PC-9 (cell line): ENCODE measurements around the gene ZIC5. TPM values are rescaled to one million over a fixed set of nuclear protein-coding genes. Genes with fewer than 3 reads are reported as not detected.

Experiments used
- BruUV-seq: library from RNA; stranded (reverse); fragments of 400-500 nt; replicated peaks from 2 replicates; lab custom pipeline; 2021; lab: Mats Ljungman, UMichigan
- CTCF ChIA-PET: fragments of 300-600 bp; sonication (Branson Sonifier 250); formaldehyde crosslinking; loops from one replicate; lab custom pipeline; 2022; ENCODE audit warnings: antibody characterized with exemption; lab: Charles Lee
- POLR2A ChIA-PET: fragments of 300-600 bp; sonication (Branson Sonifier 250); formaldehyde crosslinking; loops from one replicate; lab custom pipeline; 2022; ENCODE audit warnings: antibody characterized with exemption; ENCODE audit not compliant: unreplicated experiment; lab: Charles Lee
- DNase-seq, 2 experiments: peaks; one replicate each; pipeline versions ENCODE4 v3.0.0 to v3.0.0-alpha.2; 2015 to 2022; ENCODE audit warnings: mixed read lengths in 1 of 2
- H2AFZ ChIP-seq: fragments of 200-600 bp; sonication (generic); 2 replicates; pipeline ENCODE4 v1.8.1; 2017; ENCODE audit warnings: antibody characterized with exemption
- H3F3A ChIP-seq: fragments of 200-600 bp; sonication (generic); 2 replicates; pipeline ENCODE4 v1.8.1; 2017; ENCODE audit warnings: antibody characterized with exemption, mild to moderate bottlenecking, low read depth; ENCODE audit not compliant: insufficient read depth
- H3K27ac ChIP-seq: fragments of 200-600 bp; sonication (generic); 2 replicates; pipeline ENCODE4 v1.6.1; 2016; ENCODE audit warnings: mixed run types
- H3K27me3 ChIP-seq: fragments of 200-600 bp; sonication (generic); 2 replicates; pipeline ENCODE4 v1.6.1; 2016; ENCODE audit warnings: low read depth, mixed run types; ENCODE audit not compliant: insufficient read depth
- H3K36me3 ChIP-seq: fragments of 200-600 bp; sonication (generic); 2 replicates; pipeline ENCODE4 v1.6.1; 2016; ENCODE audit warnings: low read depth, mixed run types
- H3K4me1 ChIP-seq: fragments of 200-600 bp; sonication (generic); replicated peaks from 2 replicates; pipeline ENCODE4 v1.6.1; 2016; ENCODE audit warnings: mixed run types; ENCODE audit not compliant: insufficient read depth
- H3K4me2 ChIP-seq: fragments of 200-600 bp; sonication (generic); 2 replicates; pipeline ENCODE4 v1.6.1; 2017; ENCODE audit warnings: mixed run types
- H3K4me3 ChIP-seq: fragments of 200-600 bp; sonication (generic); 2 replicates; pipeline ENCODE4 v1.6.1; 2016; ENCODE audit warnings: mixed run types
- H3K79me2 ChIP-seq: fragments of 200-600 bp; sonication (generic); 2 replicates; pipeline ENCODE4 v1.6.1; 2017; ENCODE audit warnings: low read depth, mixed run types
- H3K9me2 ChIP-seq: fragments of 200-600 bp; sonication (generic); 2 replicates; pipeline ENCODE4 v1.8.1; 2017; ENCODE audit warnings: mild to moderate bottlenecking; ENCODE audit not compliant: insufficient read depth
- H3K9me3 ChIP-seq: fragments of 200-600 bp; sonication (generic); 2 replicates; pipeline ENCODE4 v1.8.1; 2016; ENCODE audit warnings: low read depth; ENCODE audit not compliant: insufficient read depth
- H4K20me1 ChIP-seq: fragments of 200-600 bp; sonication (generic); 2 replicates; pipeline ENCODE4 v1.8.1; 2017; ENCODE audit not compliant: insufficient read depth
- CTCF ChIP-seq: fragments of 200-600 bp; sonication (generic); conservative IDR thresholded peaks from 2 replicates; pipeline ENCODE4 v1.6.1; 2017; ENCODE audit warnings: mixed run types, antibody characterized with exemption, mild to moderate bottlenecking, moderate library complexity
- EZH2 ChIP-seq: fragments of 200-600 bp; sonication (generic); IDR thresholded peaks from 2 replicates; pipeline ENCODE4 v1.8.0; 2017; ENCODE audit warnings: antibody characterized with exemption, low read depth
- intact Hi-C: fragments of 100-400 bp; cut with micrococcal nuclease; formaldehyde crosslinking; loops from one replicate; pipeline ENCODE4 v1.10.0; 2022; ENCODE audit not compliant: unreplicated experiment
- total RNA-seq: library from RNA; stranded (reverse); gene quantifications from 2 replicates; pipeline ENCODE4 v1.2.3, GENCODE V29; 2021

ZIC5 gene
- total RNA-seq, 1 experiment from 2014 or later = 0.61 TPM

GRCh38 chr13:99922631-99923404 lies 48.7 kb downstream of the ZIC5 start:
- DNase-seq = no peak

GRCh38 chr13:99919132-99919531 lies 52.4 kb downstream of the ZIC5 start:
- no peaks in the 10 kb centered on the region for H3K79me2 ChIP-seq
- no peaks in the 10 kb centered on the region for H3K27me3 ChIP-seq
- H4K20me1 ChIP-seq = no peaks in the 10 kb centered on the region
- no peak overlapping the region for H3K4me2 ChIP-seq
- no peak overlapping the region for H2AFZ ChIP-seq
- H3F3A ChIP-seq = no peaks in the 10 kb centered on the region
- no peak overlapping the region for H3K27ac ChIP-seq
- H3K4me3 ChIP-seq = no peak overlapping the region
- no peaks in the 10 kb centered on the region for H3K4me1 ChIP-seq
- POLR2A ChIA-PET = no interaction called here
- H3K9me2 ChIP-seq = no peaks in the 10 kb centered on the region
- DNase-seq = no peak
- CTCF ChIA-PET = interaction anchor here (0.6 kb wide), 1 partner anchor 316 kb away, joined by 5 read pairs; no protein-coding TSS in a partner anchor
- TF ChIP-seq EZH2 (no peak), CTCF (no peak)
- no TSS peak for BruUV-seq
- intact Hi-C loops = loop anchor here (5.0 to 10.0 kb wide), 2 partner anchors 262 to 474 kb away; no protein-coding TSS in a partner anchor
- no peaks in the 10 kb centered on the region for H3K9me3 ChIP-seq
- H3K36me3 ChIP-seq = no peaks in the 10 kb centered on the region

More at GRCh38 chr13:99922631-99923404, 48.7 kb downstream of the ZIC5 start:
- ChIA-PET POLR2A (no interaction called here), CTCF (no interaction called here)
- no peaks in the 10 kb centered on the region for H3K9me2 ChIP-seq
- no peaks in the 10 kb centered on the region for H3F3A ChIP-seq
- no peak overlapping the region for H3K4me2 ChIP-seq
- no TSS peak for BruUV-seq
- no peaks in the 10 kb centered on the region for H3K79me2 ChIP-seq
- no peaks in the 10 kb centered on the region for H3K36me3 ChIP-seq
- 0 out of 2 replicates have a peak, but pooled peaks cover 10% of the 10 kb centered on the region for H3K4me1 ChIP-seq
- no peaks in the 10 kb centered on the region for H4K20me1 ChIP-seq
- TF ChIP-seq CTCF (no peak), EZH2 (no peak)
- H3K9me3 ChIP-seq = no peaks in the 10 kb centered on the region
- intact Hi-C loops = no loop called here
- H3K27me3 ChIP-seq = 0 out of 2 replicates have a peak, but pooled peaks cover 4% of the 10 kb centered on the region
- no peak overlapping the region for H3K4me3 ChIP-seq
- H2AFZ ChIP-seq = no peak overlapping the region
- no peak overlapping the region for H3K27ac ChIP-seq

GRCh38 chr13:99916366-99917103 lies 55.0 kb downstream of the ZIC5 start:
- Histone ChIP-seq H4K20me1 (no peaks in the 10 kb centered on the region), H3K4me2 (no peak overlapping the region), H3K9me3 (no peaks in the 10 kb centered on the region), H3K4me1 (no peaks in the 10 kb centered on the region), H3K27me3 (no peaks in the 10 kb centered on the region), H2AFZ (no peak overlapping the region), H3K27ac (no peak overlapping the region), H3K4me3 (no peak overlapping the region), H3K79me2 (no peaks in the 10 kb centered on the region), H3K9me2 (no peaks in the 10 kb centered on the region), H3F3A (no peaks in the 10 kb centered on the region), H3K36me3 (no peaks in the 10 kb centered on the region)
- intact Hi-C loops = loop anchor here (1.0 to 10.0 kb wide), 4 partner anchors 259 to 598 kb away; no protein-coding TSS in a partner anchor
- CTCF ChIA-PET = interaction anchor here (0.6 to 1.4 kb wide), 4 partner anchors 19 to 598 kb away, joined by 3 to 5 read pairs (median 4); no protein-coding TSS in a partner anchor
- BruUV-seq = no TSS peak
- TF ChIP-seq EZH2 (no peak), CTCF (peak; percentile 95)
- peak; percentile 34 to 71 for DNase-seq
- POLR2A ChIA-PET = no interaction called here
